ENCODE results near the gene PCDHA5.
"Not testable (repeated sequence)": the region's sequence is repeated elsewhere in the genome, so short reads cannot be mapped to it uniquely, and the experiment has no call there.

The PCDHA5 gene

DNA sequence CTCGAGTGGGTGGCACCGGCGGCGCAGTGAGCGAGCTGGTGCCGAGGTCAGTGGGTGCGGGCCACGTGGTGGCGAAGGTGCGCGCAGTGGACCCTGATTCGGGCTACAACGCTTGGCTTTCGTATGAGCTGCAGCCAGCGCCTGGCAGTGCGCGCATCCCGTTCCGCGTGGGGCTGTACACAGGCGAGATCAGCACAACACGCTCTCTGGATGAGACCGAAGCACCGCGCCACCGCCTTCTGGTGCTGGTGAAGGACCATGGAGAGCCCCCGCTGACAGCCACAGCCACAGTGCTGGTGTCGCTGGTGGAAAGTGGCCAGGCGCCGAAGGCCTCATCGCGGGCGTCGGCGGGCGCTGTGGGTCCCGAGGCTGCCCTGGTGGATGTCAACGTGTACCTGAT, 2.1 kb downstream of the PCDHA5 start:
- no peak for DNase-seq

DNA sequence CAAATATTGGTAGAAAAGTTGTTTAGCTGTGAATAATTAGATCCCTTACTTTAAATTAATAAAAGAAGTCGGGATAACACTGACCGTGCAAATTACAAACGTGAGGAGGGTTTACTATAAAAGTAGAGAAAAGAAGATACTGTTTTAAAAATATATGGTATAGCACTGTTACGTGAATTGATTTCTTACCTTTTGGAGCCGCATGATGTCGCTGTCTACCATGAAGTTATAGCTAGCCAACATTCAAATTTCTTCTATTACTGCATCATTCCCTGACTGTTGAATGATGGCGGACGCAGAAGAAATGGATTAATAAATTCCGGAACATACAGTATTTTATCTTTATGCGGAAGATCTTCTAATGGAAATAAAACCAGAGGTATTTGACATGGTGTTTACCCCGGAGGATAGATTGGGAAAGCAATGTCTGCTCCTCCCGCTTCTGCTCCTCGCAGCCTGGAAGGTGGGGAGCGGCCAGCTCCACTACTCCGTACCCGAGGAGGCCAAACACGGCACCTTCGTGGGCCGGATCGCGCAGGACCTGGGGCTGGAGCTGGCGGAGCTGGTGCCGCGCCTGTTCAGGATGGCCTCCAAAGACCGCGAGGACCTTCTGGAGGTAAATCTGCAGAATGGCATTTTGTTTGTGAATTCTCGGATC, 6.4 kb downstream of the PCDHA5 start, which contains the start of gene PCDHA6:
Gene PCDHA6, plus strand, starts transcription at position 257 of the 658 bp plus-strand sequence. Its CDS starts 132 bp downstream, at position 389.
- peak; percentile 59 for DNase-seq

DNA sequence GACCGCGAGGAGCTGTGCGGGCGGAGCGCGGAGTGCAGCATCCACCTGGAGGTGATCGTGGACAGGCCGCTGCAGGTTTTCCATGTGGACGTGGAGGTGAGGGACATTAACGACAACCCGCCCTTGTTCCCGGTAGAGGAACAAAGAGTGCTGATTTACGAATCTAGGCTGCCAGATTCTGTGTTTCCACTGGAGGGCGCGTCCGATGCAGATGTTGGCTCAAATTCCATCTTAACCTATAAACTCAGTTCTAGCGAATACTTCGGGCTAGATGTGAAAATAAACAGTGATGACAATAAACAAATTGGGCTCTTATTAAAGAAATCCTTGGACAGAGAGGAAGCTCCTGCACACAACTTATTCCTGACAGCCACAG, 6.9 kb downstream of the PCDHA5 start:
- peak; percentile 68 for DNase-seq

DNA sequence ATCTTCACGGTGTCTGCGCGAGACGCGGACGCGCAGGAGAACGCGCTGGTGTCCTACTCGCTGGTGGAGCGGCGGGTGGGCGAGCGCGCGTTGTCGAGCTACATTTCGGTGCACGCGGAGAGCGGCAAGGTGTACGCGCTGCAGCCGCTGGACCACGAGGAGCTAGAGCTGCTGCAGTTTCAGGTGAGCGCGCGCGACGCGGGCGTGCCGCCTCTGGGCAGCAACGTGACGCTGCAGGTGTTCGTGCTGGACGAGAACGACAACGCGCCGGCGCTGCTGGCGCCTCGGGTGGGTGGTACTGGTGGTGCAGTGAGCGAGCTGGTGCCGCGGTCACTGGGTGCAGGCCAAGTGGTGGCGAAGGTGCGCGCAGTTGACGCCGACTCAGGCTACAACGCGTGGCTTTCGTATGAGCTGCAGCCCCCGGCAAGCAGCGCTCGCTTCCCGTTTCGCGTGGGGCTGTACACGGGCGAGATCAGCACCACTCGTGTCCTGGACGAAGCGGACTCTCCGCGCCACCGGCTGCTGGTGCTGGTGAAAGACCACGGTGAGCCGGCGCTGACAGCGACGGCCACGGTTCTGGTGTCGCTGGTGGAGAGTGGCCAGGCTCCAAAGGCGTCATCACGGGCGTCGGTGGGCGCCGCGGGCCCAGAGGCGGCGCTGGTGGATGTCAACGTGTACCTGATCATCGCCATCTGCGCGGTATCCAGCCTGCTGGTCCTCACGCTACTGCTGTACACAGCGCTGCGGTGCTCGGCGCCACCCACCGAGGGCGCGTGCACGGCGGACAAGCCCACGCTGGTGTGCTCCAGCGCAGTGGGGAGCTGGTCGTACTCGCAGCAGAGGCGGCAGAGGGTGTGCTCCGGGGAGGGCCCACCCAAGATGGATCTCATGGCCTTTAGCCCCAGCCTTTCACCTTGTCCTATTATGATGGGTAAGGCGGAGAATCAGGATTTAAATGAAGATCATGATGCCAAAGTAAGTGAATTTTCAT, 8.4 kb downstream of the PCDHA5 start:
- DNase-seq: not testable (repeated sequence)

DNA sequence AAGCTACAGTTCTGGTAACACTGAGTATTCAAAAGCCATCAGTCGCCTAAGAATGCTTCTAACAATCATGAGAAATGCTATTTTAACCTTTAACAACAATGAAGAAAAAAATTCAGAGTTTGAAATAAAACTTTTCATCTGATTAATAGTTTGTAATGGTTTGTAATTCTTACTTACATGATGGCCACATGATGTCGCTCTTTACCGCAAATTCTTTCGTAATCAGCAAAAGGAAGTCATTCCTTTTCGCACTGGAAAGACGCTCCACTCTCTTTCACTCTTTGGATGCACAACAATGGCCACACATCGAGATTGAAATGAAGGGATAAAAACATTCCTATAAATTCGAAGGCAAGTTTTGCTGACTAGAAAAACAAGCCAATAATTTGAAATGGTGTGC, 12.6 kb downstream of the PCDHA5 start, which contains the start of gene PCDHA7:
Gene PCDHA7, plus strand, starts transcription at position 277 of the 400 bp plus-strand sequence. Its CDS starts 115 bp downstream, at position 392.
- DNase-seq: peak; percentile 79

DNA sequence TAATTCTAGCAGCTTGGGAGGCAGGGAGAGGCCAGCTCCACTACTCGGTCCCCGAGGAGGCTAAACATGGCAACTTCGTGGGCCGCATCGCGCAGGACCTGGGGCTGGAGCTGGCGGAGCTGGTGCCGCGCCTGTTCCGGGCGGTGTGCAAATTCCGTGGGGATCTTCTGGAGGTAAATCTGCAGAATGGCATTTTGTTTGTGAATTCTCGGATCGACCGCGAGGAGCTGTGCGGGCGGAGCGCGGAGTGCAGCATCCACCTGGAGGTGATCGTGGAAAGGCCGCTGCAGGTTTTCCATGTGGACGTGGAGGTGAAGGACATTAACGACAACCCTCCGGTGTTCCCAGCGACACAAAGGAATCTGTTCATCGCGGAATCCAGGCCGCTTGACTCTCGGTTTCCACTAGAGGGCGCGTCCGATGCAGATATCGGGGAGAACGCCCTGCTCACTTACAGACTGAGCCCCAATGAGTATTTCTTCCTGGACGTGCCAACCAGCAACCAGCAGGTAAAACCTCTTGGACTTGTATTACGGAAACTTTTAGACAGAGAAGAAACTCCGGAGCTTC, 13.1 kb downstream of the PCDHA5 start:
- peak; percentile 77 for DNase-seq

DNA sequence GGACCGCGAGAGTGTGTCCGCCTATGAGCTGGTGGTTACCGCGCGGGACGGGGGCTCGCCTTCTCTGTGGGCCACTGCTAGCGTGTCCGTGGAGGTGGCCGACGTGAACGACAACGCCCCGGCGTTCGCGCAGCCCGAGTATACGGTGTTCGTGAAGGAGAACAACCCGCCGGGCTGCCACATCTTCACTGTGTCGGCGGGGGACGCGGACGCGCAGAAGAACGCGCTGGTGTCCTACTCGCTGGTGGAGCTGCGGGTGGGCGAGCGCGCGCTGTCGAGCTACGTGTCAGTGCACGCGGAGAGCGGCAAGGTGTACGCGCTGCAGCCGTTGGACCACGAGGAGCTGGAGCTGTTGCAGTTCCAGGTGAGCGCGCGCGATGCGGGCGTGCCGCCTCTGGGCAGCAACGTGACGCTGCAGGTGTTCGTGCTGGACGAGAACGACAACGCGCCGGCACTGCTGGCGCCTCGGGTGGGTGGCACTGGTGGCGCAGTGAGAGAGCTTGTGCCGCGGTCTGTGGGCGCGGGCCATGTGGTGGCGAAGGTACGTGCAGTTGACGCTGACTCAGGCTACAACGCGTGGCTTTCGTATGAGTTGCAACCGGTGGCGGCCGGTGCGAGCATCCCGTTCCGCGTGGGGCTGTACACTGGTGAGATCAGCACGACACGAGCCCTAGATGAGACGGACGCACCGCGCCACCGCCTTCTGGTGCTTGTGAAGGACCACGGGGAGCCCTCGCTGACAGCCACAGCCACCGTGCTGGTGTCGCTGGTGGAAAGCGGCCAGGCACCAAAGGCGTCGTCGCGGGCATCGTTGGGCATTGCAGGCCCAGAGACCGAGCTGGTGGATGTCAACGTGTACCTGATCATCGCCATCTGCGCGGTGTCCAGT, 14.5 kb downstream of the PCDHA5 start:
- no peak for DNase-seq

DNA sequence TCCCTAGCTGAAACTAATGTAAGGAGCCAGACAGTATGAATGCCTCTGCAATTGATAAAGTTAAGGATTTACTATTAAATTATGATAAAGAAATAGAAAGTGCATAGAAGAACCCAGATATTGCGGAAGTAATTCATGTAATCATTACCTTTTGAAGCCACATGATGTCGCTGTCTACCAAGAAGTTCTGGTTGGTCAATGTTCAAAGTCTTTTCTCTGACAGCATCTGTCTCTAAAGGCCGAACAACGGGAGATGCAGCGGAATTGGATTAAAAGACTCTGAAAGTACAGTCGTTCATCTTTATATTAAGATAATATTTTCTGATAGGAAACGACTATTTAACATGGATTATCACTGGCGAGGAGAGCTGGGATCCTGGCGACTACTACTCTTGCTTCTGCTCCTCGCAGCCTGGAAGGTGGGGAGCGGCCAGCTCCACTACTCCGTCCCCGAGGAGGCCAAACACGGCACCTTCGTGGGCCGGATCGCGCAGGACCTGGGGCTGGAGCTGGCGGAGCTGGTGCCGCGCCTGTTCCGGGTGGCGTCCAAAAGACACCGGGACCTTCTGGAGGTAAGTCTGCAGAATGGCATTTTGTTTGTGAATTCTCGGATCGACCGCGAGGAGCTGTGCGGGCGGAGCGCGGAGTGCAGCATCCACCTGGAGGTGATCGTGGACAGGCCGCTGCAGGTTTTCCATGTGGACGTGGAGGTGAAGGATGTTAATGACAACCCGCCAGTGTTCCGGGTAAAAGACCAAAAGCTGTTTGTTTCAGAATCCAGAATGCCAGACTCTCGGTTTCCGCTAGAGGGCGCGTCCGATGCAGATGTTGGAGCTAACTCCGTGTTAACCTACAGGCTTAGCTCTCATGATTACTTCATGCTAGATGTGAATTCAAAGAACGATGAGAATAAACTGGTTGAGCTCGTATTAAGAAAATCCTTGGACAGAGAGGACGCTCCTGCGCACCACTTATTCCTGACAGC, 19.9 kb downstream of the PCDHA5 start, which contains the start of gene PCDHA8:
Gene PCDHA8, plus strand, starts transcription at position 210 of the 985 bp plus-strand sequence. Its CDS starts 135 bp downstream, at position 345.
- DNase-seq: peak; percentile 78

DNA sequence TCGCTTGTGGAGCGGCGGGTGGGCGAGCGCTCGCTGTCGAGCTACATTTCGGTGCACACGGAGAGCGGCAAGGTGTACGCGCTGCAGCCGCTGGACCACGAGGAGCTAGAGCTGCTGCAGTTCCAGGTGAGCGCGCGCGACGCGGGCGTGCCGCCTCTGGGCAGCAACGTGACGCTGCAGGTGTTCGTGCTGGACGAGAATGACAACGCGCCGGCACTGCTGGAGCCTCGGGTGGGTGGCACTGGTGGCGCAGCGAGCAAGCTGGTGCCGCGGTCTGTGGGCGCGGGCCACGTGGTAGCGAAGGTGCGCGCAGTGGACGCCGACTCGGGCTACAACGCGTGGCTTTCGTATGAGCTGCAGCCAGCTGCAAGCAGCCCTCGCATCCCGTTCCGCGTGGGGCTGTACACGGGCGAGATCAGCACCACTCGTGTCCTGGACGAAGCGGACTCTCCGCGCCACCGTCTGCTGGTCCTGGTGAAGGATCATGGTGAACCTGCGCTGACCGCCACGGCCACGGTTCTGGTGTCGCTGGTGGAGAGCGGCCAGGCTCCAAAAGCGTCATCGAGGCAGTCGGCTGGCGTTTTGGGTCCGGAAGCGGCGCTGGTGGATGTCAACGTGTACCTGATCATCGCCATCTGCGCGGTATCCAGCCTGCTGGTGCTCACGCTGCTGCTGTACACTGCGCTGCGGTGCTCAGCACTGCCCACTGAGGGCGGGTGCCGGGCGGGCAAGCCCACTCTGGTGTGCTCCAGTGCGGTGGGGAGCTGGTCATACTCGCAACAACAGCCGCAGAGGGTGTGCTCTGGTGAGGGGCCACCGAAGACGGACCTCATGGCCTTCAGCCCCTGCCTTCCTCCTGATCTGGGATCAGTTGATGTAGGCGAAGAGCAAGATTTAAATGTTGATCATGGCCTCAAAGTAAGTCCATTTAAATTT, 21.7 kb downstream of the PCDHA5 start:
- no peak for DNase-seq

DNA sequence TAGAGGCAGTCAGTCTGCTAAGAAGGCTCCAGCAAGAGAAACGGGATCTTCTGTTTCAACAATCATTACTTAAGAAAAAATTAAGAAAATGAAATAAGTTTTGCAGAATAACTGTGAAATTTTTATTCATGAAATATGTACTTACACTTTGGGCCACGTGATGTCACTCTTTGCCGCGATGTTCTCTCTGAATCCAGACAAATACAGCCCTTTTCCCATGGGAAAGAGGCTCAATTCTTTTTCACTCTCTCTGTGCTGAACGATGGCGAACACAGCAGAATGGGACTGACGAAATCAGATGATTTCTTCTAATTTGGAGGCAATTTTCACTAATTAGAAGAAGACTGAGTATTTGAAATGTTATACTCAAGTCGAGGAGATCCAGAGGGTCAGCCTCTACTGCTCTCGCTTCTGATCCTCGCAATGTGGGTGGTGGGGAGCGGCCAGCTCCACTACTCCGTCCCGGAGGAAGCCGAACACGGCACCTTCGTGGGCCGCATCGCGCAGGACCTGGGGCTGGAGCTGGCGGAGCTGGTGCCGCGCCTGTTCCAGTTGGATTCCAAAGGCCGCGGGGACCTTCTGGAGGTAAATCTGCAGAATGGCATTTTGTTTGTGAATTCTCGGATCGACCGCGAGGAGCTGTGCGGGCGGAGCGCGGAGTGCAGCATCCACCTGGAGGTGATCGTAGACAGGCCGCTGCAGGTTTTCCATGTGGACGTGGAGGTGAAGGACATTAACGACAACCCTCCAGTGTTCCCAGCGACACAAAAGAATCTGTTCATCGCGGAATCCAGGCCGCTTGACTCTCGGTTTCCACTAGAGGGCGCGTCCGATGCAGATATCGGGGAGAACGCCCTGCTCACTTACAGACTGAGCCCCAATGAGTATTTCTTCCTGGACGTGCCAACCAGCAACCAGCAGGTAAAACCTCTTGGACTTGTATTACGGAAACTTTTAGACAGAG, 27.0 kb downstream of the PCDHA5 start, which contains the start of gene PCDHA9:
Gene PCDHA9, plus strand, starts transcription at position 244 of the 964 bp plus-strand sequence. Its CDS starts 114 bp downstream, at position 358.
- peak; percentile 51 for DNase-seq

DNA sequence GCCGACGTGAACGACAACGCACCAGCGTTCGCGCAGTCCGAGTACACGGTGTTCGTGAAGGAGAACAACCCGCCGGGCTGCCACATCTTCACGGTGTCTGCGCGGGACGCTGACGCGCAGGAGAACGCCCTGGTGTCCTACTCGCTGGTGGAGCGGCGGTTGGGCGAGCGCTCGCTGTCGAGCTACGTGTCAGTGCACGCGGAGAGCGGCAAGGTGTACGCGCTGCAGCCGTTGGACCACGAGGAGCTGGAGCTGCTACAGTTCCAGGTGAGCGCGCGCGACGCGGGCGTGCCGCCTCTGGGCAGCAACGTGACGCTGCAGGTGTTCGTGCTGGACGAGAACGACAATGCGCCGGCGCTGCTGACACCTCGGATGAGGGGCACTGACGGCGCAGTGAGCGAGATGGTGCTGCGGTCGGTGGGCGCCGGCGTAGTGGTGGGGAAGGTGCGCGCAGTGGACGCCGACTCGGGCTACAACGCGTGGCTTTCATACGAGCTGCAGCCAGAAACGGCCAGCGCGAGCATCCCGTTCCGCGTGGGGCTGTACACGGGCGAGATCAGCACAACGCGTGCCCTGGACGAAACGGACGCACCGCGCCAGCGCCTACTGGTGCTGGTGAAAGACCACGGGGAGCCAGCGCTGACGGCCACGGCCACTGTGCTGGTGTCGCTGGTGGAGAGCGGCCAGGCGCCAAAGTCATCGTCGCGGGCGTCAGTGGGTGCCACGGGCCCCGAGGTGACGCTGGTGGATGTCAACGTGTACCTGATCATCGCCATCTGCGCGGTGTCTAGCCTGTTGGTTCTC, 28.6 kb downstream of the PCDHA5 start:
- not testable (repeated sequence) for DNase-seq

DNA sequence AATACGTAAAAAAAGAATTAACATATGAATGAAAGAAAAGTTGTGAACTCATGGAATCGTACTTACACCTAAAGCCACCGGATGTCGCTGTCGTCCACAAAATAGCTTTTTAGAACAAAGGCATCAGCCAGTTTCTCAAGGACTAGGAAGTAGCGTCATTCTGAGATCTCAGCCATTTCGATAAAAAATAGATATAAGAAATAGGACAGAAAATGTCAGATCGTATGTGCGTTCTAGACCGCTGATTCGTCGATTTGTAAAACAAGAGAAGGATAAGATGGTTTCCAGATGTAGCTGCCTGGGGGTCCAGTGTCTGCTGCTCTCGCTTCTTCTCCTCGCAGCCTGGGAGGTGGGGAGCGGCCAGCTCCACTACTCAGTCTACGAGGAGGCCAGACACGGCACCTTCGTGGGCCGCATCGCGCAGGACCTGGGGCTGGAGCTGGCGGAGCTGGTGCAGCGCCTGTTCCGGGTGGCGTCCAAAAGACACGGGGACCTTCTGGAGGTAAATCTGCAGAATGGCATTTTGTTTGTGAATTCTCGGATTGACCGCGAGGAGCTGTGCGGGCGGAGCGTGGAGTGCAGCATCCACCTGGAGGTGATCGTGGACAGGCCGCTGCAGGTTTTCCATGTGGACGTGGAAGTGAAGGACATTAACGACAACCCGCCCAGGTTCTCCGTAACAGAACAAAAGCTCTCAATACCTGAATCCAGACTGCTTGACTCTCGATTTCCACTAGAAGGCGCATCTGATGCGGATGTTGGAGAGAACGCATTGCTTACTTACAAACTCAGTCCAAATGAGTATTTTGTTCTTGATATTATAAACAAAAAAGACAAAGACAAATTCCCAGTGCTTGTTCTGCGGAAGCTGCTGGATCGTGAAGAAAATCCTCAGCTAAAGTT, 34.6 kb downstream of the PCDHA5 start, which contains the start of gene PCDHA10:
Gene PCDHA10, plus strand, starts transcription at position 126 of the 903 bp plus-strand sequence. Its CDS starts 152 bp downstream, at position 278.
- DNase-seq: peak; percentile 88

DNA sequence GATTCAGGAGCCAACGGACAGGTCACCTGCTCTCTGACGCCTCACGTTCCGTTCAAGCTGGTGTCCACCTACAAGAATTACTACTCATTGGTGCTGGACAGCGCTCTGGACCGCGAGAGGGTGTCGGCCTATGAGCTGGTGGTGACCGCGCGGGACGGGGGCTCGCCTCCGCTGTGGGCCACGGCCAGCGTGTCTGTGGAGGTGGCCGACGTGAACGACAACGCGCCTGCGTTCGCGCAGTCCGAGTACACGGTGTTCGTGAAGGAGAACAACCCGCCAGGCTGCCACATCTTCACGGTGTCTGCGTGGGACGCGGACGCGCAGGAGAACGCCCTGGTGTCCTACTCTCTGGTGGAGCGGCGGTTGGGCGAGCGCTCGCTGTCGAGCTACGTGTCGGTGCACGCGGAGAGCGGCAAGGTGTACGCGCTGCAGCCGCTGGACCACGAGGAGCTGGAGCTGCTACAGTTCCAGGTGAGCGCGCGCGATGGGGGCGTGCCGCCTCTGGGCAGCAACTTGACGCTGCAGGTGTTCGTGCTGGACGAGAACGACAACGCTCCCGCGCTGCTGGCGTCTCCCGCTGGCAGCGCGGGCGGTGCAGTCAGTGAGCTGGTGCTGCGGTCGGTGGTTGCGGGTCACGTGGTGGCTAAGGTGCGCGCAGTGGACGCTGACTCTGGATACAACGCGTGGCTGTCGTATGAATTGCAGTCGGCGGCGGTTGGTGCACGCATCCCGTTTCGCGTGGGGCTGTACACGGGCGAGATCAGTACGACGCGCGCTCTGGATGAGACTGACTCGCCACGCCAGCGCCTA, 36.0 kb downstream of the PCDHA5 start:
- no peak for DNase-seq

DNA sequence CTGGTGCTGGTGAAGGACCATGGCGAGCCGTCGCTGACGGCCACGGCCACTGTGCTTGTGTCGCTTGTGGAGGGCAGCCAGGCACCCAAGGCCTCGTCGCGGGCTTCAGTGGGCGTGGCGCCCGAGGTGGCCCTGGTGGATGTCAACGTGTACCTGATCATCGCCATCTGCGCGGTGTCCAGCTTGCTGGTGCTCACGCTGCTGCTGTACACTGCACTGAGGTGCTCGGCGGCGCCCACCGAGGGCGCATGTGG, 36.5 kb downstream of the PCDHA5 start:
- no peak for DNase-seq

All from DMS53 (cell line).